Mesenchymal stem cell (in vitro differentiated cells and primary cell): ENCODE results near the gene RBM19.
A peak's percentile ranks its signal among the peaks of the same experiment; 100 is the strongest.

Source experiments
- DNase-seq: peaks from one replicate; pipeline ENCODE4 v3.0.0-alpha.2; 2013
- H2AFZ ChIP-seq: one replicate; pipeline ENCODE4 v1.6.1; 2013; ENCODE audit warnings: low read depth, mild to moderate bottlenecking, control low read depth, inconsistent platforms, low read length, moderate library complexity
- H2AK5ac ChIP-seq: 2 replicates; pipeline ENCODE4 v1.6.1; 2013; ENCODE audit warnings: low read length, moderate library complexity, mild to moderate bottlenecking, inconsistent platforms; ENCODE audit not compliant: severe bottlenecking
- H2BK120ac ChIP-seq: one replicate; pipeline ENCODE4 v1.6.1; 2013; ENCODE audit warnings: low read depth, mild to moderate bottlenecking, inconsistent platforms, low read length, moderate library complexity
- H2BK12ac ChIP-seq, 2 experiments: one replicate each; pipeline ENCODE4 v1.6.1; 2013; ENCODE audit warnings: inconsistent platforms in 2 of 2, low read length in 2 of 2, mild to moderate bottlenecking in 2 of 2, moderate library complexity in 2 of 2, control low read depth in 1 of 2
- H2BK15ac ChIP-seq: one replicate; pipeline ENCODE4 v1.6.1; 2013; ENCODE audit warnings: mild to moderate bottlenecking, low read depth, inconsistent platforms; ENCODE audit not compliant: poor library complexity, severe bottlenecking
- H2BK5ac ChIP-seq: 2 replicates; pipeline ENCODE4 v1.6.1; 2013; ENCODE audit warnings: low read depth, mild to moderate bottlenecking, low read length, control low read depth, inconsistent platforms; ENCODE audit not compliant: poor library complexity, severe bottlenecking
- H3K14ac ChIP-seq, 2 experiments: one replicate each; pipeline ENCODE4 v1.6.1; 2013; ENCODE audit warnings: inconsistent platforms in 2 of 2, low read length in 2 of 2, control low read depth in 1 of 2, mild to moderate bottlenecking in 1 of 2, moderate library complexity in 1 of 2
- H3K18ac ChIP-seq, 2 experiments: one replicate each; pipeline ENCODE4 v1.6.1; 2013; ENCODE audit warnings: inconsistent platforms in 2 of 2, low read length in 2 of 2, control low read depth in 1 of 2, low read depth in 1 of 2, mild to moderate bottlenecking in 1 of 2
- H3K23ac ChIP-seq, 2 experiments: one replicate each; pipeline ENCODE4 v1.6.1; 2013; ENCODE audit warnings: inconsistent platforms in 2 of 2, low read length in 2 of 2, mild to moderate bottlenecking in 2 of 2, moderate library complexity in 2 of 2, control low read depth in 1 of 2
- H3K27ac ChIP-seq: 2 replicates; pipeline ENCODE4 v1.5.1; 2013; ENCODE audit warnings: mild to moderate bottlenecking, moderate library complexity, low read length, control low read depth, inconsistent platforms; ENCODE audit not compliant: poor library complexity, severe bottlenecking
- H3K27me3 ChIP-seq, 2 experiments: 2 replicates each; pipeline versions ENCODE4 v1.6.1 to v1.7.0; 2013; ENCODE audit warnings: low read length in 2 of 2, mild to moderate bottlenecking in 2 of 2, moderate library complexity in 2 of 2, control low read depth in 1 of 2, inconsistent platforms in 1 of 2; ENCODE audit not compliant: control insufficient read depth in 1 of 2, insufficient read depth in 1 of 2
- H3K36me3 ChIP-seq, 2 experiments: 2 replicates each; pipeline versions ENCODE4 v1.6.1 to v1.7.0; 2013; ENCODE audit warnings: low read length in 2 of 2, control low read depth in 1 of 2, inconsistent platforms in 1 of 2, low read depth in 1 of 2, mild to moderate bottlenecking in 1 of 2; ENCODE audit not compliant: insufficient read depth in 2 of 2, control insufficient read depth in 1 of 2
- H3K4ac ChIP-seq, 2 experiments: one replicate each; pipeline ENCODE4 v1.6.1; 2013; ENCODE audit warnings: inconsistent platforms in 2 of 2, low read length in 2 of 2, mild to moderate bottlenecking in 2 of 2, moderate library complexity in 2 of 2, control low read depth in 1 of 2, low read depth in 1 of 2
- H3K4me1 ChIP-seq: 2 replicates; pipeline ENCODE4 v1.6.1; 2013; ENCODE audit warnings: low read depth, low read length, control low read depth; ENCODE audit not compliant: control insufficient read depth, insufficient read depth
- H3K4me2 ChIP-seq: 2 replicates; pipeline ENCODE4 v1.6.1; 2013; ENCODE audit warnings: low read length, mild to moderate bottlenecking, inconsistent platforms; ENCODE audit not compliant: poor library complexity, severe bottlenecking
- H3K4me3 ChIP-seq, 2 experiments: 2 replicates each; pipeline versions ENCODE4 v1.5.1 to v1.7.0; 2013; ENCODE audit warnings: low read length in 2 of 2, mild to moderate bottlenecking in 2 of 2, control low read depth in 1 of 2, low read depth in 1 of 2; ENCODE audit not compliant: insufficient read depth in 1 of 2
- H3K79me1 ChIP-seq: replicated peaks from 2 replicates; pipeline ENCODE4 v1.6.1; 2013; ENCODE audit warnings: mild to moderate bottlenecking, control low read depth, low read length, inconsistent platforms; ENCODE audit not compliant: poor library complexity, severe bottlenecking
- H3K9ac ChIP-seq: 2 replicates; pipeline ENCODE4 v1.7.0; 2013; ENCODE audit warnings: mild to moderate bottlenecking, low read length, moderate library complexity
- H3K9me3 ChIP-seq: 2 replicates; pipeline ENCODE4 v1.7.0; 2013; ENCODE audit warnings: mild to moderate bottlenecking, low read length; ENCODE audit not compliant: control insufficient read depth
- H4K8ac ChIP-seq: one replicate; pipeline ENCODE4 v1.6.1; 2013; ENCODE audit warnings: inconsistent platforms, mild to moderate bottlenecking, low read length, moderate library complexity
- H4K91ac ChIP-seq: one replicate; pipeline ENCODE4 v1.6.1; 2013; ENCODE audit warnings: mild to moderate bottlenecking, low read length, inconsistent platforms
- WGBS: methylation state at CpG from one replicate; pipeline ENCODE4 v1.1.7; 2013; ENCODE audit warnings: mixed read lengths; 5-methylcytosine and 5-hydroxymethylcytosine counted together

The RBM19 gene

DNA sequence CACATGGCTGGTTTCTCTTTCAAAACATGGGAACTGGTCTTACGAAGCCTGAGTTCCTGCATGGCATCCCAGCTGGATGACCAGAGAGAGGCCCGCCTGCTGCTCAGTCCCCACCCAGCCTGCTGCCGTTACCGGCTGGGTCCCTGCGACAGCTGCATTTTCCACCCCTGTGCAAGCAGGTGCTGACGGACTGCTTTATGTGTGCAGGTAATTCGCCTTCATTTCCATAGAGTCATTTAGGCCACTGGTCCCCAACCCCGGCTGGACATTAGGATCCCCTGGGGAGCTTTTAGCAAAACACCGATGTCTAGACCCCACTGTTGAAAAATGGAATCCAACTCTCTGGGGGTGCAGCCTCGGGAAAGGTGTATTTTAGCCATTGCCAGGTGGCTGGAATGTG lies 51.9 kb downstream of the RBM19 start:
- H2BK15ac ChIP-seq = no peak overlapping the region
- no peak overlapping the region for H2BK12ac ChIP-seq
- 95% methylated on average over 10 of the region's 10 CpGs for WGBS
- no peak overlapping the region for H3K9ac ChIP-seq
- H3K4me3 ChIP-seq = no peak overlapping the region
- H3K27ac ChIP-seq = no peak overlapping the region
- DNase-seq = no peak
- no peak overlapping the region for H2BK120ac ChIP-seq
- no peak overlapping the region for H3K18ac ChIP-seq
- H3K79me1 ChIP-seq = peaks cover under 1% of the 10 kb centered on the region
- no peak overlapping the region for H2AFZ ChIP-seq
- H3K4me1 ChIP-seq = no peaks in the 10 kb centered on the region
- no peak overlapping the region for H3K4me2 ChIP-seq
- H3K23ac ChIP-seq = no peak overlapping the region
- H3K27me3 ChIP-seq = no peaks in the 10 kb centered on the region
- H2BK5ac ChIP-seq = no peak overlapping the region
- H3K14ac ChIP-seq = no peak overlapping the region
- H4K91ac ChIP-seq = no peak overlapping the region
- no peak overlapping the region for H4K8ac ChIP-seq
- H3K4ac ChIP-seq = no peak overlapping the region
- H3K9me3 ChIP-seq = no peaks in the 10 kb centered on the region
- peaks cover 54 to 66% of the 10 kb centered on the region in 2 experiments for H3K36me3 ChIP-seq
- H2AK5ac ChIP-seq = no peak overlapping the region

DNA sequence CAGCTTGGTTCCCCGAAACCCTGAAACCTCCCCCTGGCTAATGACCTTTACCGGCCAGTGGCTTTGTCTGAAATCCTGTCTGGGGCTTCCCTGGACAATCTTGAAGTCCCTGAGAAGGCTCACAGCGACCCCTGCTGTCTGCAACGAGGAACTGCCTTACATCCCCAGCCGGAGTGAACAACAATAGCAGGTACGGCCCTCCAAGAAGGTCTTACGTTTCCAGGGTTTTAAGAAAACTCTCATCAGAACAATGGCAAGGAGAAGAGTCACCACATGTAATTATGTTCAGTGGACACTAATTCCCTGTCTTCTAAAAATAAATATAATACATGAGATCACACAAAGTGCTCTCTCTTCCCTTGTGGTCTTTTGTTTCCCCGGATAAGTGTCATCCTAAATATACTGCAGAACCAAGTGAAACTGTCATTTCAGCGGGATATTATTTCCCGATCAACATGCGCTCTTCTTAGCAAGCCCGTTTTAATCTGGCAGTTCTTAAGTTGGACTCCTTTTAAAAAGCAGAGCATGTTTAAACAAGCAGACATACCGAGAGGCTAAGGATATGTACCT lies 53.3 kb downstream of the RBM19 start:
- no peak overlapping the region for H3K27ac ChIP-seq
- no peak overlapping the region for H2AK5ac ChIP-seq
- no peak overlapping the region for H3K23ac ChIP-seq
- H2BK15ac ChIP-seq = no peak overlapping the region
- peaks cover 6% of the 10 kb centered on the region for H3K79me1 ChIP-seq
- H3K4me2 ChIP-seq = no peak overlapping the region
- H2BK5ac ChIP-seq = no peak overlapping the region
- H4K91ac ChIP-seq = no peak overlapping the region
- H2BK120ac ChIP-seq = no peak overlapping the region
- H3K27me3 ChIP-seq = no peaks in the 10 kb centered on the region
- no peak overlapping the region for H3K9ac ChIP-seq
- no peak overlapping the region for H3K4me3 ChIP-seq
- WGBS = 56% methylated on average over 12 of the region's 13 CpGs
- H3K4ac ChIP-seq = no peak overlapping the region
- DNase-seq = peak; percentile 73
- H2BK12ac ChIP-seq = no peak overlapping the region
- H3K4me1 ChIP-seq = no peaks in the 10 kb centered on the region
- H3K36me3 ChIP-seq = peaks cover 62 to 67% of the 10 kb centered on the region in 2 experiments
- no peak overlapping the region for H3K18ac ChIP-seq
- no peaks in the 10 kb centered on the region for H3K9me3 ChIP-seq
- H2AFZ ChIP-seq = no peak overlapping the region
- no peak overlapping the region for H4K8ac ChIP-seq
- H3K14ac ChIP-seq = no peak overlapping the region

DNA sequence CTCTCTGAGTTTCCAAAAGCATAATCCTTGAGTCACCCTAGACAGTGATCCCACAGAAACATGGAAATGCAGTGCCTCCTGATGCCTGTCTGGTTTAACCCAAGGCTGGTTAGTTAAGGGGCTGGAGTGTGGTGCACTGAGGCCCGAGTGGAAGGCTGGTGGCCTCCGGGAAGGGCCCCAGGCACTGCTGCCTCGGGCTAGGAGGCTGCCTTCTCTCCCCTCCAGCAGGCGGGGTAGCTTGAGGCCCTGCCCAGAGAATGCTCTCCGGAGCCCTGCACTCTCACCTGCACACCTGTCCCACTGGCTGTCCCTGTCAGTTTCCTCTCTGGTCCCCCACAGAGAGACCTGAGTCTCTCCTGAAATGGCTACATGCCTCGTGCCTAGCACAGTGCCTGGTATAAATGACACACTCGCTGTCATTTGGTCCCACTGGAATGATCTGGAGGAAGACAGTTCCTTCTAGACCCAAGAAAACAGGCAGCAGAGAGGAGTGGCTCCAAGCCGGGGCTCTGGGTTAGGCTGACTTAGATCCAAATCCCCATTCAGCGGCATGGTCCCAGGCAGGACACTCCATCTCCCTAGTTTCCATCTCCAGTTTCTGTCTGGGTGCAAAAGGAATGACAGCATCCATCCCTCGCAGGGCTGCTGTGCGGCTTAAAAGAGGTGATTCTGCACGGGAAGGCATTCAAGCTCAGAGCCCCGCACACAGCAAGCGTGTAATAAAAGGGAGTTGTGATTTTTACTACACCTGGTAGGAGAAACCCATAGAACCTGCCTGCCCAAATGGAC lies 54.0 kb downstream of the RBM19 start:
- H2BK5ac ChIP-seq = no peak overlapping the region
- H3K4me2 ChIP-seq = no peak overlapping the region
- H3K9ac ChIP-seq = no peak overlapping the region
- no peak overlapping the region for H2BK120ac ChIP-seq
- no peak overlapping the region for H2BK15ac ChIP-seq
- no peaks in the 10 kb centered on the region for H3K9me3 ChIP-seq
- no peak overlapping the region for H2BK12ac ChIP-seq
- H3K18ac ChIP-seq = no peak overlapping the region
- H3K4ac ChIP-seq = no peak overlapping the region
- H3K4me1 ChIP-seq = no peaks in the 10 kb centered on the region
- peaks cover 6% of the 10 kb centered on the region for H3K79me1 ChIP-seq
- no peak overlapping the region for H3K23ac ChIP-seq
- no peak overlapping the region for H4K8ac ChIP-seq
- H3K14ac ChIP-seq = no peak overlapping the region
- H3K27me3 ChIP-seq = no peaks in the 10 kb centered on the region
- no peak overlapping the region for H2AK5ac ChIP-seq
- H3K36me3 ChIP-seq = peaks cover 62 to 65% of the 10 kb centered on the region in 2 experiments
- no peak overlapping the region for H3K4me3 ChIP-seq
- no peak overlapping the region for H4K91ac ChIP-seq
- no peak overlapping the region for H3K27ac ChIP-seq
- 96% methylated on average over 14 of the region's 14 CpGs for WGBS
- H2AFZ ChIP-seq = no peak overlapping the region
- DNase-seq = no peak

- no peaks in the 10 kb centered on the region for H3K9me3 ChIP-seq
- H3K9ac ChIP-seq = no peak overlapping the region
- H2BK120ac ChIP-seq = no peak overlapping the region
- H2BK15ac ChIP-seq = no peak overlapping the region
- H3K27ac ChIP-seq = no peak overlapping the region
- no peak overlapping the region for H2BK12ac ChIP-seq
- no peak overlapping the region for H2AK5ac ChIP-seq
- no peak overlapping the region for H3K4me3 ChIP-seq
- H3K18ac ChIP-seq = no peak overlapping the region
- no peaks in the 10 kb centered on the region for H3K27me3 ChIP-seq
- no peak overlapping the region for H3K4me2 ChIP-seq
- 100% methylated on average over 4 of the region's 6 CpGs for WGBS
- no peak overlapping the region for H2AFZ ChIP-seq
- no peak for DNase-seq
- peaks cover 8% of the 10 kb centered on the region for H3K79me1 ChIP-seq
- no peak overlapping the region for H4K8ac ChIP-seq
- no peak overlapping the region for H3K14ac ChIP-seq
- H3K4ac ChIP-seq = no peak overlapping the region
- H4K91ac ChIP-seq = no peak overlapping the region
- no peak overlapping the region for H3K23ac ChIP-seq
- no peak overlapping the region for H2BK5ac ChIP-seq
- H3K36me3 ChIP-seq = peaks cover 65 to 68% of the 10 kb centered on the region in 2 experiments
- no peaks in the 10 kb centered on the region for H3K4me1 ChIP-seq
Measured at GRCh38 chr12:113910751-113911272, 55.3 kb downstream of the RBM19 start.
